Panc1 (cell line): ENCODE data around the gene ADARB1.

Source experiments
- POLR2AphosphoS5 ChIP-seq: IDR thresholded peaks from 2 replicates; pipeline ENCODE4 v1.6.1; 2012; ENCODE audit warnings: mild to moderate bottlenecking, low read depth, low read length, moderate library complexity
- REST ChIP-seq, 2 experiments: IDR thresholded peaks; 2 replicates each; pipeline ENCODE4 v1.6.1; 2011 to 2012; ENCODE audit warnings: low read depth in 2 of 2, control low read depth in 1 of 2, low read length in 1 of 2, mild to moderate bottlenecking in 1 of 2, moderate library complexity in 1 of 2; ENCODE audit not compliant: insufficient read depth in 1 of 2
- TCF7L2 ChIP-seq: IDR thresholded peaks from 2 replicates; pipeline ENCODE4 v1.6.1; 2011; ENCODE audit warnings: mild to moderate bottlenecking, low read depth, low read length, inconsistent platforms
- TF ChIP-seq, protein P1 (sequence below): fragments of 450-650 bp; IDR thresholded peaks from 2 replicates; pipeline ENCODE4 v1.5.1; 2017; ENCODE audit warnings: mild to moderate bottlenecking

DNA sequence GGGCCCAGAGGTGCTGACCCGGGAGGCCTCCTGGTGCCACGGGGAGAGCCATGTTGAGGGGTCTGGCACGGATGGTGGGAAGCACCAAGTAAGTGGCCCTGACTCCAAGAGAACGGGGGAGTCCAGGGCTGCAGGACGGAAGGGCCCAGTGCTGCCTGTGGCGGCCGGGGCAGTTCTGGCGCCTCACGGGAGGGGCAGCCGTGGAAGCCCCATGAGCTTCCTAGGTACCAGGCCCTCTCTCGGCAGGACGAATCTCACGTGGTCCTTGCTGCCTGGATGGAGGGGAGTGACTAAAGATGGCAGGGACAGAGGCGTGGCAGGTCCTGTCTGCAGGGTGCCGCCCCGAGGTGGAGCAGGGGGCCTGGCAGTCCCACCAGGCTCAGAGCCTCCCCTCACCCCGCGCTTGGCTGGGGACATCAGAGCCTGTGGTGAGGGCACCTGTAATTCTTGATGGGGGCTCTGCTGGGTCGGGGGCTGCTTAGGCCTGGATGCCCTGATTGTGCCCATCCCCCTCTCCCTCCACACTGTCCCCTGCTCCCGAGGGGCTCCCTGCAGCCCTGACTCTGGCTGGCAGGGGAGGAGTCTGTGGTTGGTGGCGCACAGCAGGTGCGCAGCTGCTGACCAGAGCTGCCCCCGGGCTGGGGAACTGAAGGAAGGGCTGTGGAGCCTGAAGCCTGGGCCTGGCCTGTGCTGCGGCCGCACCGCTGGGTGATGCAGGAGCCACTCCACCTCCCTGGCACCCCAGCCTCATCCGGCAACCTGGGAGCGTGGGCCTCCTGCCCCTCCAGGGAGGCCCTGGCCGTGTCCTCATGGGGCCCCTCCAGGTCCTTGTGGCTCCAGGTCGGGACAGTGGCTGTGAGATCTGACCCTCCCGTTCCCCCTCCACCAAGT lies 181.9 kb downstream of the ADARB1 start:
- TF ChIP-seq, protein P1, sequence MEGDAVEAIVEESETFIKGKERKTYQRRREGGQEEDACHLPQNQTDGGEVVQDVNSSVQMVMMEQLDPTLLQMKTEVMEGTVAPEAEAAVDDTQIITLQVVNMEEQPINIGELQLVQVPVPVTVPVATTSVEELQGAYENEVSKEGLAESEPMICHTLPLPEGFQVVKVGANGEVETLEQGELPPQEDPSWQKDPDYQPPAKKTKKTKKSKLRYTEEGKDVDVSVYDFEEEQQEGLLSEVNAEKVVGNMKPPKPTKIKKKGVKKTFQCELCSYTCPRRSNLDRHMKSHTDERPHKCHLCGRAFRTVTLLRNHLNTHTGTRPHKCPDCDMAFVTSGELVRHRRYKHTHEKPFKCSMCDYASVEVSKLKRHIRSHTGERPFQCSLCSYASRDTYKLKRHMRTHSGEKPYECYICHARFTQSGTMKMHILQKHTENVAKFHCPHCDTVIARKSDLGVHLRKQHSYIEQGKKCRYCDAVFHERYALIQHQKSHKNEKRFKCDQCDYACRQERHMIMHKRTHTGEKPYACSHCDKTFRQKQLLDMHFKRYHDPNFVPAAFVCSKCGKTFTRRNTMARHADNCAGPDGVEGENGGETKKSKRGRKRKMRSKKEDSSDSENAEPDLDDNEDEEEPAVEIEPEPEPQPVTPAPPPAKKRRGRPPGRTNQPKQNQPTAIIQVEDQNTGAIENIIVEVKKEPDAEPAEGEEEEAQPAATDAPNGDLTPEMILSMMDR: no peak
- TF ChIP-seq POLR2AphosphoS5 (no peak), REST (IDR thresholded peaks at IDR 0.05; ENCODE audit: insufficient read depth in 1 of 2, low read depth in 2 of 2, low read length in 1 of 2) (no peak), TCF7L2 (no peak)
